ENCODE results near the gene CDKN1C.
"Not testable (repeated sequence)": the region's sequence is repeated elsewhere in the genome, so short reads cannot be mapped to it uniquely, and the experiment has no call there.

The CDKN1C gene

GRCh38 chr11:2922655-2923054 lies 37.1 kb upstream of the CDKN1C start:
- no peak for DNase-seq

GRCh38 chr11:2921742-2922493 lies 36.3 kb upstream of the CDKN1C start:
- no peak for DNase-seq

- no peak for DNase-seq
Measured at GRCh38 chr11:2921261-2921660, 35.7 kb upstream of the CDKN1C start.

- DNase-seq, result no peak
Measured at GRCh38 chr11:2920343-2920742, 34.8 kb upstream of the CDKN1C start.

- DNase-seq, result no peak
Measured at GRCh38 chr11:2919837-2920236, 34.3 kb upstream of the CDKN1C start.

GRCh38 chr11:2919188-2919587 lies 33.6 kb upstream of the CDKN1C start:
- no peak for DNase-seq

- DNase-seq, result no peak
Measured at GRCh38 chr11:2917842-2918490, 32.4 kb upstream of the CDKN1C start.

- no peak for DNase-seq
Measured at GRCh38 chr11:2916892-2917645, 31.5 kb upstream of the CDKN1C start.

GRCh38 chr11:2916114-2916891 lies 30.7 kb upstream of the CDKN1C start:
- no peak for DNase-seq

- no peak for DNase-seq
Measured at GRCh38 chr11:2915473-2915872, 29.9 kb upstream of the CDKN1C start.

GRCh38 chr11:2914455-2915195 lies 29.1 kb upstream of the CDKN1C start:
- no peak for DNase-seq

- no peak for DNase-seq
Measured at GRCh38 chr11:2913776-2914175, 28.2 kb upstream of the CDKN1C start.

GRCh38 chr11:2913019-2913431 lies 27.4 kb upstream of the CDKN1C start:
- no peak for DNase-seq

- DNase-seq, result no peak
Measured at GRCh38 chr11:2912498-2912897, 26.9 kb upstream of the CDKN1C start.

- no peak for DNase-seq
Measured at GRCh38 chr11:2911785-2912391, 26.3 kb upstream of the CDKN1C start.

GRCh38 chr11:2911088-2911784 lies 25.7 kb upstream of the CDKN1C start:
- DNase-seq, result no peak

- DNase-seq, result no peak
Measured at GRCh38 chr11:2910401-2910955, 24.9 kb upstream of the CDKN1C start.

- no peak for DNase-seq
Measured at GRCh38 chr11:2909133-2909902, 23.7 kb upstream of the CDKN1C start.

GRCh38 chr11:2908130-2908529 lies 22.6 kb upstream of the CDKN1C start:
- no peak for DNase-seq

GRCh38 chr11:2905299-2905698 lies 19.7 kb upstream of the CDKN1C start:
- DNase-seq, result not testable (repeated sequence)
